Stimulated activated CD8-positive, alpha-beta memory T cell treated with anti-CD3 and anti-CD28 coated beads, Interleukin-15, amount 100 ng/mL, for 4 hours (primary cell): ENCODE data around the gene SPDYE18.
"Not testable (repeated sequence)": the region's sequence is repeated elsewhere in the genome, so short reads cannot be mapped to it uniquely, and the experiment has no call there.

Source experiments
- DNase-seq, 2 donors: peaks; one replicate each; pipeline ENCODE4 v3.0.0-alpha.2; 2020; ENCODE audit warnings: low read depth in 2 of 2

SPDYE18 gene

GRCh38 chr7:77006127-77007110, 55.9 kb downstream of the SPDYE18 start:
- DNase-seq: not testable (repeated sequence)

GRCh38 chr7:77005461-77006057, 56.8 kb downstream of the SPDYE18 start:
- DNase-seq: not testable (repeated sequence)

GRCh38 chr7:77004151-77004550, 58.2 kb downstream of the SPDYE18 start:
- DNase-seq: not testable (repeated sequence)

- not testable (repeated sequence) for DNase-seq
These were observed 59.1 kb downstream of the SPDYE18 start for GRCh38 chr7:77003241-77003640.

GRCh38 chr7:77002678-77003233, 59.6 kb downstream of the SPDYE18 start:
- not testable (repeated sequence) for DNase-seq

- DNase-seq: not testable (repeated sequence)
These were observed 60.3 kb downstream of the SPDYE18 start for GRCh38 chr7:77002104-77002503.
